Panc1 (cell line): Measurements from ENCODE around the gene PIK3R1. TPM values are rescaled to one million over a fixed set of nuclear protein-coding genes. Genes with fewer than 3 reads are reported as not detected.

ENCODE experiments used
- ATAC-seq: fragments of 200-7000 bp; cut with Tn5 transposase; 2 replicates; pipeline ENCODE4 v1.9.1; 2020; ENCODE audit warnings: mild to moderate bottlenecking, moderate library complexity
- BruUV-seq: library from RNA; stranded (reverse); fragments of 400-500 nt; replicated peaks from 2 replicates; lab custom pipeline; 2021; lab: Mats Ljungman, UMichigan
- CTCF ChIA-PET: fragments of 300-600 bp; sonication (Branson Sonifier 250); formaldehyde crosslinking; loops from one replicate; lab custom pipeline; 2022; ENCODE audit warnings: antibody characterized with exemption; lab: Charles Lee
- POLR2A ChIA-PET: fragments of 300-600 bp; sonication (Branson Sonifier 250); formaldehyde crosslinking; loops from one replicate; lab custom pipeline; 2022; ENCODE audit warnings: antibody characterized with exemption; lab: Charles Lee
- DNase-seq: peaks from one replicate; pipeline ENCODE4 v3.0.0-alpha.2; 2010; ENCODE audit warnings: low read depth, low spot score
- H3K27ac ChIP-seq: 2 replicates; pipeline ENCODE4 v1.5.1; 2011; ENCODE audit warnings: mild to moderate bottlenecking, low read length, inconsistent platforms
- H3K27me3 ChIP-seq: fragments of 200-500 bp; sonication (Bioruptor generic); 2 replicates; pipeline ENCODE4 v1.6.0; 2014; ENCODE audit warnings: low read length, inconsistent platforms; ENCODE audit not compliant: control insufficient read depth, insufficient read depth
- H3K36me3 ChIP-seq: fragments of 200-500 bp; sonication (Bioruptor generic); 2 replicates; pipeline ENCODE4 v1.5.1; 2014; ENCODE audit warnings: inconsistent platforms, mild to moderate bottlenecking, low read length, moderate library complexity; ENCODE audit not compliant: control insufficient read depth, insufficient read depth
- H3K4me1 ChIP-seq: 2 replicates; pipeline ENCODE4 v1.5.1; 2011; ENCODE audit warnings: inconsistent platforms, mild to moderate bottlenecking, low read length, moderate library complexity; ENCODE audit not compliant: control insufficient read depth, insufficient read depth
- H3K4me3 ChIP-seq, 2 experiments: 2 replicates each; pipeline ENCODE4 v1.5.1; 2011 to 2012; ENCODE audit warnings: low read depth in 2 of 2, low read length in 2 of 2, mild to moderate bottlenecking in 2 of 2, inconsistent platforms in 1 of 2, moderate library complexity in 1 of 2
- H3K9me3 ChIP-seq: fragments of 200-500 bp; sonication (Bioruptor generic); 2 replicates; pipeline ENCODE4 v1.5.1; 2014; ENCODE audit warnings: low read depth, mild to moderate bottlenecking, inconsistent platforms, low read length, moderate library complexity; ENCODE audit not compliant: control insufficient read depth, insufficient read depth
- POLR2AphosphoS5 ChIP-seq: IDR thresholded peaks from 2 replicates; pipeline ENCODE4 v1.6.1; 2012; ENCODE audit warnings: mild to moderate bottlenecking, low read depth, low read length, moderate library complexity
- SIN3A ChIP-seq: IDR thresholded peaks from 2 replicates; pipeline ENCODE4 v1.6.1; 2012; ENCODE audit warnings: low read depth, mild to moderate bottlenecking, low read length, moderate library complexity, borderline replicate concordance; ENCODE audit not compliant: insufficient read depth
- TCF7L2 ChIP-seq: IDR thresholded peaks from 2 replicates; pipeline ENCODE4 v1.6.1; 2011; ENCODE audit warnings: mild to moderate bottlenecking, low read depth, low read length, inconsistent platforms
- in situ Hi-C: cut with HindIII; loops from 2 replicates; pipeline ENCODE4 v1.10.0; 2016; ENCODE audit warnings: low sequenced_read_pairs, low pct_unique_long_range_greater_than_20kb
- intact Hi-C: fragments of 100-400 bp; cut with micrococcal nuclease; formaldehyde crosslinking; loops from one replicate; pipeline ENCODE4 v1.10.0; 2022; ENCODE audit not compliant: unreplicated experiment
- total RNA-seq: library from RNA; stranded (reverse); gene quantifications from one replicate; pipeline ENCODE4 v1.2.1, GENCODE V29; 2021; ENCODE audit not compliant: unreplicated experiment
- TF ChIP-seq, protein P1 (sequence below): fragments of 450-650 bp; IDR thresholded peaks from 2 replicates; pipeline ENCODE4 v1.5.1; 2017; ENCODE audit warnings: mild to moderate bottlenecking
- TF ChIP-seq, protein P2 (sequence below), 2 experiments: IDR thresholded peaks; 2 replicates each; pipeline ENCODE4 v1.6.1; 2011 to 2012; ENCODE audit warnings: low read depth in 2 of 2, control low read depth in 1 of 2, low read length in 1 of 2, mild to moderate bottlenecking in 1 of 2, moderate library complexity in 1 of 2; ENCODE audit not compliant: insufficient read depth in 1 of 2

PIK3R1 gene
- total RNA-seq, 1 experiment from 2014 or later, result 23.4 TPM

DNA sequence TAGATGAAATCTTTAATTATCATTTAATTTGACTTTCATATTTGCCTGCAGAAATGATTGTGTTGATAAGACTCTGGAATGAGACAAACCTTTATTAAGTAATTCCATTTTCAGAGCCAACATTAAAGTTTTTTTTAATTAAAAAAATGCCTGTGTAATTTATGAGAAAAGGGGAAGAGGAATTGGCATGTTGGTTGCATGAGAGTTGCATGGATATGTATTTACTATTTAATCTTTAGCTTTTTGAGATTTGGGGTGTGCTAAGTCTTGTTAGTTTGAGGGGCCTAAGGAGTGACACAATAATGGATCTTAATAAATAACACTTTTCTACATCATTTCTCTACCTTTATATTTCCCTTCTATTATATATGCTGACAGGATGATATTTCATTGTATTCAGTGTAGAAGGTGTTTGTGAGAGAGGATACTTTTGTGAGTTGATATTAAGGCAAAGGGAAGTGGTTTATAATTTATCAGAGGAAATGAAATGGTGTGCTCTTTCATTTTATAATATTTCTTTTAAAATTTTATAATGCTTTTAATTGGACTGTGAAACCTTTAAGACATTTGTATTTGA, 54.9 kb downstream of the PIK3R1 start:
- Histone ChIP-seq H3K36me3 (peaks cover 2% of the 10 kb centered on the region; the same call in 1 of the 2 replicates), H3K4me3 (no peak overlapping the region), H3K9me3 (no peaks in the 10 kb centered on the region), H3K27ac (no peak overlapping the region), H3K4me1 (peaks cover 2% of the 10 kb centered on the region), H3K27me3 (no peaks in the 10 kb centered on the region)
- no TSS peak for BruUV-seq
- intact Hi-C loops, result no loop called here
- ChIA-PET CTCF (interaction anchor here (2.4 kb wide), 1 partner anchor 18 kb away, joined by 7 read pairs; no protein-coding TSS in a partner anchor), POLR2A (interaction anchor here (0.5 kb wide), 1 partner anchor 16 kb away, joined by 3 read pairs; no protein-coding TSS in a partner anchor)
- in situ Hi-C loops, result no loop called here
- ATAC-seq (no peak), DNase-seq (no peak)
- no peak for TF ChIP-seq SIN3A
- TF ChIP-seq, protein P1, sequence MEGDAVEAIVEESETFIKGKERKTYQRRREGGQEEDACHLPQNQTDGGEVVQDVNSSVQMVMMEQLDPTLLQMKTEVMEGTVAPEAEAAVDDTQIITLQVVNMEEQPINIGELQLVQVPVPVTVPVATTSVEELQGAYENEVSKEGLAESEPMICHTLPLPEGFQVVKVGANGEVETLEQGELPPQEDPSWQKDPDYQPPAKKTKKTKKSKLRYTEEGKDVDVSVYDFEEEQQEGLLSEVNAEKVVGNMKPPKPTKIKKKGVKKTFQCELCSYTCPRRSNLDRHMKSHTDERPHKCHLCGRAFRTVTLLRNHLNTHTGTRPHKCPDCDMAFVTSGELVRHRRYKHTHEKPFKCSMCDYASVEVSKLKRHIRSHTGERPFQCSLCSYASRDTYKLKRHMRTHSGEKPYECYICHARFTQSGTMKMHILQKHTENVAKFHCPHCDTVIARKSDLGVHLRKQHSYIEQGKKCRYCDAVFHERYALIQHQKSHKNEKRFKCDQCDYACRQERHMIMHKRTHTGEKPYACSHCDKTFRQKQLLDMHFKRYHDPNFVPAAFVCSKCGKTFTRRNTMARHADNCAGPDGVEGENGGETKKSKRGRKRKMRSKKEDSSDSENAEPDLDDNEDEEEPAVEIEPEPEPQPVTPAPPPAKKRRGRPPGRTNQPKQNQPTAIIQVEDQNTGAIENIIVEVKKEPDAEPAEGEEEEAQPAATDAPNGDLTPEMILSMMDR, result no peak
- TF ChIP-seq TCF7L2, result no peak
- no peak for TF ChIP-seq POLR2AphosphoS5
- TF ChIP-seq, protein P2, sequence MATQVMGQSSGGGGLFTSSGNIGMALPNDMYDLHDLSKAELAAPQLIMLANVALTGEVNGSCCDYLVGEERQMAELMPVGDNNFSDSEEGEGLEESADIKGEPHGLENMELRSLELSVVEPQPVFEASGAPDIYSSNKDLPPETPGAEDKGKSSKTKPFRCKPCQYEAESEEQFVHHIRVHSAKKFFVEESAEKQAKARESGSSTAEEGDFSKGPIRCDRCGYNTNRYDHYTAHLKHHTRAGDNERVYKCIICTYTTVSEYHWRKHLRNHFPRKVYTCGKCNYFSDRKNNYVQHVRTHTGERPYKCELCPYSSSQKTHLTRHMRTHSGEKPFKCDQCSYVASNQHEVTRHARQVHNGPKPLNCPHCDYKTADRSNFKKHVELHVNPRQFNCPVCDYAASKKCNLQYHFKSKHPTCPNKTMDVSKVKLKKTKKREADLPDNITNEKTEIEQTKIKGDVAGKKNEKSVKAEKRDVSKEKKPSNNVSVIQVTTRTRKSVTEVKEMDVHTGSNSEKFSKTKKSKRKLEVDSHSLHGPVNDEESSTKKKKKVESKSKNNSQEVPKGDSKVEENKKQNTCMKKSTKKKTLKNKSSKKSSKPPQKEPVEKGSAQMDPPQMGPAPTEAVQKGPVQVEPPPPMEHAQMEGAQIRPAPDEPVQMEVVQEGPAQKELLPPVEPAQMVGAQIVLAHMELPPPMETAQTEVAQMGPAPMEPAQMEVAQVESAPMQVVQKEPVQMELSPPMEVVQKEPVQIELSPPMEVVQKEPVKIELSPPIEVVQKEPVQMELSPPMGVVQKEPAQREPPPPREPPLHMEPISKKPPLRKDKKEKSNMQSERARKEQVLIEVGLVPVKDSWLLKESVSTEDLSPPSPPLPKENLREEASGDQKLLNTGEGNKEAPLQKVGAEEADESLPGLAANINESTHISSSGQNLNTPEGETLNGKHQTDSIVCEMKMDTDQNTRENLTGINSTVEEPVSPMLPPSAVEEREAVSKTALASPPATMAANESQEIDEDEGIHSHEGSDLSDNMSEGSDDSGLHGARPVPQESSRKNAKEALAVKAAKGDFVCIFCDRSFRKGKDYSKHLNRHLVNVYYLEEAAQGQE (IDR thresholded peaks at IDR 0.05; ENCODE audit: insufficient read depth in 1 of 2, low read depth in 2 of 2, low read length in 1 of 2), result no peak

DNA sequence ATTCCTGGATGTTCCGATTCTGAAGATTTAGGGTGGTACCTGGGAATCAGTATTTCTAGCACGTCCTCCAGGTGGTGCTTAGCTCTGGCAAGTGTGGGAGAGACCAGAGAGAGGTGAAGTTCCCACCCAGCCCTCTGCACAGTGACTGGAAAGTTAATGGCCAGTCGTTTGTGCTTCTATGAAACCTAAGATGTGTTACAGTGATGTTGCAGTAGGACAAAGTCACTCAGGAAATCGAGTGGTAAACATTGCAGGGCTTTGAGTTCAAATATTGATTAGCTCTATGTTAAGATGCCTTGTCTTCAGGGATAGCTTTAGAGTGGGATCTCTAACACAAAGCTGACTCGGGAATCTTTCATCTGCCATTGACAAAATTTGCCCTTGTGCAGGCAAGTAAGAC, 55.6 kb downstream of the PIK3R1 start:
- no peak overlapping the region for H3K27ac ChIP-seq
- peaks cover 2% of the 10 kb centered on the region; the same call in 1 of the 2 replicates for H3K36me3 ChIP-seq
- no peak overlapping the region for H3K4me3 ChIP-seq
- no TSS peak for BruUV-seq
- H3K9me3 ChIP-seq, result no peaks in the 10 kb centered on the region
- H3K27me3 ChIP-seq, result no peaks in the 10 kb centered on the region
- H3K4me1 ChIP-seq, result peaks cover 2% of the 10 kb centered on the region; the same call in 1 of the 2 replicates
- TF ChIP-seq POLR2AphosphoS5 (no peak), TCF7L2 (no peak), SIN3A (no peak)
- TF ChIP-seq, protein P1, result no peak
- TF ChIP-seq, protein P2 (IDR thresholded peaks at IDR 0.05; ENCODE audit: insufficient read depth in 1 of 2, low read depth in 2 of 2, low read length in 1 of 2), result no peak
- ChIA-PET CTCF (interaction anchor here (0.6 to 2.4 kb wide), 2 partner anchors 18 to 1056 kb away, joined by 6 to 7 read pairs; no protein-coding TSS in a partner anchor), POLR2A (interaction anchor here (0.5 kb wide), 1 partner anchor 16 kb away, joined by 3 read pairs; no protein-coding TSS in a partner anchor)
- in situ Hi-C loops (no loop called here), intact Hi-C loops (no loop called here)
- DNase-seq, result no peak
- ATAC-seq, result no peak
